HG03575 (cell line): ENCODE data around the gene EMC8.

ENCODE experiments used
- ATAC-seq: cut with Tn5 transposase; IDR thresholded peaks from one replicate; pipeline ENCODE4 v1.9.1; 2021; ENCODE audit not compliant: unreplicated experiment, insufficient number of reproducible peaks, low FRiP score; ENCODE audit errors: extremely low read depth

The EMC8 gene

GRCh38 chr16:85746460-85747215 lies 52.7 kb downstream of the EMC8 start:
- no peak for ATAC-seq

- no peak for ATAC-seq
Observed at GRCh38 chr16:85738923-85739715, 60.2 kb downstream of the EMC8 start.

- no peak for ATAC-seq
Observed at GRCh38 chr16:85736921-85737320, 62.4 kb downstream of the EMC8 start.

- ATAC-seq, result no peak
Observed at GRCh38 chr16:85735946-85736345, 63.4 kb downstream of the EMC8 start.

- ATAC-seq, result no peak
Observed at GRCh38 chr16:85735225-85735635, 64.1 kb downstream of the EMC8 start.

- ATAC-seq, result no peak
Observed at GRCh38 chr16:85734311-85735017, 64.9 kb downstream of the EMC8 start.

- no peak for ATAC-seq
Observed at GRCh38 chr16:85733839-85734170, 65.5 kb downstream of the EMC8 start.

- ATAC-seq, result no peak
Observed at GRCh38 chr16:85733155-85733838, 66.0 kb downstream of the EMC8 start.

- ATAC-seq, result no peak
Observed at GRCh38 chr16:85731179-85731578, 68.2 kb downstream of the EMC8 start.

GRCh38 chr16:85730186-85730465 lies 69.2 kb downstream of the EMC8 start:
- no peak for ATAC-seq

- no peak for ATAC-seq
Observed at GRCh38 chr16:85729452-85730185, 69.7 kb downstream of the EMC8 start.

GRCh38 chr16:85728879-85729278 lies 70.5 kb downstream of the EMC8 start:
- no peak for ATAC-seq
